Measurements from ENCODE around the gene REELD1. TPM values are rescaled to one million over a fixed set of nuclear protein-coding genes. Genes with fewer than 3 reads are reported as not detected.

The REELD1 gene
- polyA plus RNA-seq, 3 donors from 2014 or later, result not detected

DNA sequence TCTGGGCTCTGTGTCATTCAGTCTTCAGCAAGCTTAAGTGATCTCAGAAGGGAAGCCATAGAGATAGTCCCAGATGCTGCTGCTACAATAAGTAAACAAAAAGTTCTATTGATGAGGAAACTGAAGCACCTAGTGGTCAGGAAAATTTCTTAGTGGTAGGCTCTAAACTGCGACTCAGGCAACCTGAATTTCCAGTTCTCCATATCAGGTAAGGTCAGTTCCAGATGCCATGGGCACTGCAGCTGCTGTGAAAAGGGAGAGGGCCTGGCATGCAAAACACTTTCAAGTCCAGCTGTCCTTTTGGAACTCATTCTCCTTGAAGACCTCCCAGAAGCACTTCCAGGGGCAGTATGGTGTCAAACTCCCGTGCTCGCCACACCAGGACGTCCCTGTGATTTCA, 46.2 kb downstream of the REELD1 start:
- H3K4me1 Mint-ChIP-seq, result no peaks in the 10 kb centered on the region
- no peaks in the 10 kb centered on the region for H3K9me3 Mint-ChIP-seq
- H3K27ac Mint-ChIP-seq, result no peak overlapping the region
- no peak overlapping the region for H3K4me3 Mint-ChIP-seq
- peaks cover 0 to 3% (median 0%) of the 10 kb centered on the region in 3 donors for H3K27me3 Mint-ChIP-seq (ENCODE audit: low read depth in 3 of 3)
- DNase-seq, result no peak
- H3K36me3 Mint-ChIP-seq, result peaks cover 5 to 29% (median 28%) of the 10 kb centered on the region in 3 donors

DNA sequence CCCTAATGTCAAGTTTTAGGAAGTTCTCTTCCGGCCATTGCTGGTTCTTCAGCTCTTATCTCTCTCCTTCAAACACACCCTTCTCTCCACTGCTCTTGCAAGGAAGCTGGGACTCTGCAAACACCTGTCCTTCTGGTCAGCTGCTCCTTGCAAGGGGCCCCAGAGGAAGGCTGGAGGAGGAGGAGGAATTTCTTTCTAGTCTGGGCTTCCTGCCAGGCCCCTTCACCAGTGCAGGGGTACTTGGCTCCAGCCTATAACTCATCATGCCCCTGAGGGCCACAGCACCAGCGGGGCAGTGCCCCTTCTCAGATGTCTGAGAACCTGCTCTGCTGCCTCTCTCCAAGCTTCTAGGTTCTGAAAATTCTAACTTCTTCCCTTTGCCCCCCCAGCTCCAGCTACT, 46.7 kb downstream of the REELD1 start:
- Mint-ChIP-seq H3K4me1 (no peaks in the 10 kb centered on the region), H3K27me3 (ENCODE audit: low read depth in 3 of 3) (peaks cover 0 to 3% (median 0%) of the 10 kb centered on the region in 3 donors), H3K27ac (no peak overlapping the region), H3K36me3 (peaks cover 6 to 28% (median 24%) of the 10 kb centered on the region in 3 donors), H3K4me3 (no peak overlapping the region), H3K9me3 (no peaks in the 10 kb centered on the region)
- no peak for DNase-seq

DNA sequence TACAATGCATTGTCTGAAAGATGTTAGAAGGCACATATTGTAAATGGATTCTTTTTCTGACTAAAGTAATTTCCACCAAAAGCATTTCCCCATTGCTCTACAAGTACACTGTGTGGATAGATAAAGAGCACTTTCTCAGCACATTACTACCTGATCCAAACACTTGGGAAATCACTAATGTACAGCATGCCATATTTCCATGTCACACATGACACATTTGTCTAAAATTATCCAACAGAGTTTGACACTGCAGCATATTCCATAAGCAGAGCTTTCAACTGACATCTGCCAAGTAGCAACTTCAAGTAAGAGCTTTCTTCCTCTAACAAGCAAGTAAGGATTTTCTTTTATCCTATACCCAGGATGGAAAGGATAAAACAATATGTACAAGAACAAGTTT, 49.5 kb downstream of the REELD1 start:
- peaks cover 5 to 24% (median 16%) of the 10 kb centered on the region in 3 donors for H3K36me3 Mint-ChIP-seq
- no peaks in the 10 kb centered on the region for H3K4me1 Mint-ChIP-seq
- no peaks in the 10 kb centered on the region for H3K9me3 Mint-ChIP-seq
- H3K4me3 Mint-ChIP-seq, result no peak overlapping the region
- no peak for DNase-seq
- peaks cover 0 to 3% (median 0%) of the 10 kb centered on the region in 3 donors for H3K27me3 Mint-ChIP-seq (ENCODE audit: low read depth in 3 of 3)
- H3K27ac Mint-ChIP-seq, result no peak overlapping the region

DNA sequence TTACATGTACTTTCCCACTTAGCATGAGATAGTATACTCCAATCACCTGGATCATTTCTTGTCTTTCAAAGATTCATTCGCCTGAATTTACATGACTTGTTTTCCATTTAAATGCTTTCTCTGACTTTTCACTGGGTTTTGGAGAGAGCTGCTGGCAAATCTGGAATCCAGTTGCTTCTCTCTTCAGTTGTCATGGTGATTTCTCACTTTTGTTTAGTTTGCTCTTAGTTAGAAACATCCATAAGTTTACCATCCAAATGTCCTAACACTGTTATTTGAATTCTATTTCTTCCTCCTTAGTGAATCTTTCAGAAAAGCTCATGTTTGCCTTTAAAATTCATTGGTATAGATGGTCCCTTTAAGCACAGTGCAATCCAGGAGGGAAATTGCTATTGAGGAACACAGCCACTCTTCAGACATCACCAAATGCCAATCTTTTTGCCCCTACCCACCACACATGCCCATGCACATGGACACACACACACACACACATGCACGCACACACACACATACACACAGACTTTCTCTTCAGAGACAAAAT, 51.7 kb downstream of the REELD1 start:
- no peak for DNase-seq
- Mint-ChIP-seq H3K27ac (no peak overlapping the region), H3K36me3 (peaks cover 8 to 27% (median 20%) of the 10 kb centered on the region in 3 donors), H3K4me3 (no peak overlapping the region), H3K27me3 (ENCODE audit: low read depth in 3 of 3) (peaks cover 0 to 3% (median 0%) of the 10 kb centered on the region in 3 donors), H3K9me3 (no peaks in the 10 kb centered on the region), H3K4me1 (no peaks in the 10 kb centered on the region)

DNA sequence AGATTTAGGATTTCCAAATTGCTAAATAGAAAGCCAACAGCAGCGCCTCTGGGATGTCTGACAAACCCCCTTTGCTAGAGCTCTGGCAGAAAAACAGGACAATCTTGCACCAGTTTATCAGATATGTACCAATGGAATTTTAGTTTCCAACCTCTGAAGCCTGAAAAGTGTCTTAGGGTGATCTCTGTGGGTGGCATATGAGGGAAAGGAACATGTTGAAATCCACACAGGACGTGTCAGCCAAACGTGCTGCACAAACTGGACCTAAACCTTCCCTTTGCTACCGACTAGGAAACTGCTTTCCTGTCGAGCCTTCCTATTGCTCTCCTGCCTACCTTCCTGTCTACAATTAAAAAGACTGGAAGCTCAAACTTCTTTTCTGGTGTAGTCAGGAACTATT, 53.5 kb downstream of the REELD1 start:
- Mint-ChIP-seq H3K27me3 (ENCODE audit: low read depth in 3 of 3) (peaks cover 0 to 2% (median 0%) of the 10 kb centered on the region in 3 donors), H3K4me3 (no peak overlapping the region), H3K4me1 (no peaks in the 10 kb centered on the region), H3K27ac (no peak overlapping the region), H3K36me3 (peaks cover 8 to 18% (median 15%) of the 10 kb centered on the region in 3 donors), H3K9me3 (no peaks in the 10 kb centered on the region)
- no peak for DNase-seq

DNA sequence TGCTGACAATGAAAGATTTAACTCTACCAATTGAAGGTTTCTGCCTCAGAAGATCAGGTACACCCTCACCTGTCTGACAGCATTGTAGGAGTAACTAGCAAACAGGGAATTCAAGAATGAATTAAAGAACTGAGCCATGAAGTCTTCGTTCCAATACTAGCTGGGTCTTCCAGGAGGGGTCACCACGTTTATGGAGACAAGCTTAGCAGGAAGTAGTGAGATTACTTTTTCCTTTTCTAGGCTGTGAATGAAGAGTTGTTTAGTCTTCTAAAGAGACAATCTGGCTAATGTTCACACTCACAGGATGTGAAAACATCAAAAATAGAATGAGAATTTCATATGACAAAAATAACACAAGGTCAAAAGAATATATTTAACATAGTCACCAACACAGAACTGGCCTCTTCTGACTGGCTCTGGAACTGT, 54.9 kb downstream of the REELD1 start:
- Mint-ChIP-seq H3K27ac (no peak overlapping the region), H3K27me3 (ENCODE audit: low read depth in 3 of 3) (no peaks in the 10 kb centered on the region), H3K4me1 (no peaks in the 10 kb centered on the region), H3K4me3 (no peak overlapping the region), H3K9me3 (no peaks in the 10 kb centered on the region), H3K36me3 (peaks cover 8 to 14% (median 10%) of the 10 kb centered on the region in 3 donors)
- no peak for DNase-seq

DNA sequence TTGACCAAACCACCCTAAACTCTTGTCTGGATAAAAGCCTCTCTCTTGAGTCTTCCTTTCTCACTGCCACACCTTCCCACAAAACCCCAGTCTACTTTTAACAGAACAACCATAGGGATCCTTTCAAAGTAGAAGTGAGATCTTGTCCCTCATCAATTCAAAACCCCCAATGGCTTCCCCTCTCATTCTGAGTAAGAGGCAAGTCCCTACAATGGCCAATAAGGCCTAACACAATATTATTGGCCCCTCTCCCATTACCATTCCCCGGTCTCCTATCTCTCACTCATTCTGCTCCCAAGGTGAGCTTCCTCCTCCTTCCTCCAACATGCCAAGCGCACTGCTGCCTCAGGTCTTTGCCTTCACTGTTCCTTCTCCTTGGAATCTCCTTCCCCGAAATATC, 57.1 kb downstream of the REELD1 start:
- no peaks in the 10 kb centered on the region for H3K4me1 Mint-ChIP-seq
- peaks cover 5 to 12% (median 10%) of the 10 kb centered on the region in 3 donors for H3K36me3 Mint-ChIP-seq
- H3K9me3 Mint-ChIP-seq, result no peaks in the 10 kb centered on the region
- DNase-seq, result no peak
- no peak overlapping the region for H3K4me3 Mint-ChIP-seq
- H3K27ac Mint-ChIP-seq, result no peak overlapping the region
- no peaks in the 10 kb centered on the region for H3K27me3 Mint-ChIP-seq (ENCODE audit: low read depth in 3 of 3)

DNA sequence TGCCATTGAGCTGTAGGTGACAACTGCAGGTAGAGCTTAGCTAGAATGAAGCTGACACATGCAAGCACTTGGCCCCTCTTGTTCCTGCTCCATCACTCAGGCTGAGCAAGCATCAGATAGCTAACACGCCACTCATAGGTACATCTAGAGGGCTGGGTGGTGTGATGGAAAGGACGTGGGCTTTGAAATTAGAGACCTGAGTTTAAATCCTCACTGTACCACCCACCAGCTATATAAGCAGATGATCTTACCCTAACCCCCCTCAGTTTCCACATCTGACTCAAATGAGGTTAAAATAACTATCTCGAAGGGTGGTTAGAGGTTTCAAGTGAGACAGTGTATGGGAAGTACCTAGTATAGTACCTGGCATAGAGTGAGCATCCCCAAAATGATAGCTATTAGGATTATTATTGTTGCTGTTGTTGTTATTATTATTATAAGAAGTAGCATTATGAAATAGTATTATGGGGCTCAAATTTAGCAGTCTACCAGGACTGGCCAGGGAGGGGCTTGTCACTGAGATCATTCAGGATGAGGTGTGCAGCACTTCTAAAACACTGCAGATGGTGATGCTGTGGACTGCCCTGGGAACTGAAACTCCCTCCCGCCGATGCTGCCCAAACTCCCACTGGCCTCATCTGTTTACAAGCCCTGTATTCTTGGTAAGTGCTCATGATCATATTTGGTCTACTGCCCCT, 59.0 kb downstream of the REELD1 start:
- Mint-ChIP-seq H3K27ac (no peak overlapping the region), H3K4me3 (no peak overlapping the region)

DNA sequence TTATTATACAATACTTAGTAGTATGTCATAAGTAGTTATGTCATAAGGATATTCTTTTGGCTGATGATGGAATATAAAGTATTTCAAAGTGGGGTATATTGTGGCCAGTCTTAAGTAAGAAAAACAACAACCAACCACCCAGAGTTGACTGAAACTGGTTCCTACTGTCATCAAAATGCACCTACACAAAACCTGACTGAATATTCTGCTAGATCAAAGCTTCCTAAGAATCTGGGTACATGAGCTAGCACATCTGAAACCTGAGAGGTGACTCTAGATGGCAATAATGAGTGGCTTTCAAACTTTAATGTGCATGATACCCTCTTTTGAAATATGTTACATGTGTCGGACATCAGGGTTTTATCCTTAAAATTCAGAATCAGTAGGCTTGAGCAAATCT, 60.4 kb downstream of the REELD1 start:
- no peaks in the 10 kb centered on the region for H3K27me3 Mint-ChIP-seq (ENCODE audit: low read depth in 3 of 3)

More for the DNA sequence above, 59.0 kb downstream of the REELD1 start:
- H3K4me1 Mint-ChIP-seq, result no peaks in the 10 kb centered on the region
- no peaks in the 10 kb centered on the region for H3K9me3 Mint-ChIP-seq
- H3K36me3 Mint-ChIP-seq, result peaks cover 5 to 12% (median 10%) of the 10 kb centered on the region in 3 donors
- DNase-seq, result no peak
- no peaks in the 10 kb centered on the region for H3K27me3 Mint-ChIP-seq (ENCODE audit: low read depth in 3 of 3)

DNA sequence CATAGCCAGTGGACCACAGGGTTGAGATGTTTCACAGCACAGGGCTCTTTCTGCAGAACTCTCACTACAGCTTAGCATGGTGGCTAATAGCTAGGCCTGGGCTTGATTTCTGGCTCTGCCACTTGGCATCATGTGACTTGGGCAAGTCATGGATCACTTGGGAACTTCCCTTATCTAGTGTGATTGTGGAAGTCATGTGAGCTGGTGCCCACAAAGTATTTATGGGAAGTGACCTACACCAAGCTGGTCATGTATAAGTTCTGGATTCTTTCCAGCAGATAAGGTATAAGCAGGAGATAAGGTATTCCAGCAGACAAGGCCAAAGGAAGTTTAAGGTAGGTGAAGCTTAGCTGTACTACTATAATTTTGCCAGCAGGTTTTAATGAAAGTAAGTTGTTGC, 61.0 kb downstream of the REELD1 start:
- Mint-ChIP-seq H3K27me3 (ENCODE audit: low read depth in 3 of 3) (no peaks in the 10 kb centered on the region), H3K9me3 (no peaks in the 10 kb centered on the region), H3K4me3 (no peak overlapping the region), H3K27ac (no peak overlapping the region), H3K4me1 (no peaks in the 10 kb centered on the region), H3K36me3 (peaks cover 0 to 13% (median 7%) of the 10 kb centered on the region in 3 donors)
- no peak for DNase-seq

More for the DNA sequence above, 60.4 kb downstream of the REELD1 start:
- no peak overlapping the region for H3K4me3 Mint-ChIP-seq
- no peak for DNase-seq
- no peaks in the 10 kb centered on the region for H3K4me1 Mint-ChIP-seq
- peaks cover 0 to 12% (median 10%) of the 10 kb centered on the region in 3 donors for H3K36me3 Mint-ChIP-seq
- no peak overlapping the region for H3K27ac Mint-ChIP-seq
- H3K9me3 Mint-ChIP-seq, result no peaks in the 10 kb centered on the region

DNA sequence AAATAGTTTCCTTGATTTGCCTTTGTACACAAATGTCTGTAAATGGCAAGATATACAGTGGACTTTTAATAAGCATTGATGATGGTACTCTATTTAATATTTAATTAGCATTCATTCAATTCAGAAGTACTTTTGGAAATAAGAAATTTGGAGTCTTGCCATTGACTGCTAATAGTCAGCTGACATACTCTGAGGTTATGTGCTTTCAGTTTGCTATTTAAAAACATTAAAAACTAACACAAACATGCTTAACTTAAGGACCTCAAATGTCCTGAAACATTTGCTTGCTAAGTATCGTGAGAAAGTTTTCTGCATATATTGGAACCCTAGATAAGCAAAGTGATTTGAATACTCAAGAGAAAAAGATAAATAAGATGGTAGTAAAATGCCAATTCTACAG, 64.6 kb downstream of the REELD1 start:
- H3K4me1 Mint-ChIP-seq, result no peaks in the 10 kb centered on the region
- no peaks in the 10 kb centered on the region for H3K9me3 Mint-ChIP-seq
- DNase-seq, result no peak
- H3K36me3 Mint-ChIP-seq, result peaks cover 0 to 19% (median 0%) of the 10 kb centered on the region in 3 donors
- H3K4me3 Mint-ChIP-seq, result no peak overlapping the region
- no peak overlapping the region for H3K27ac Mint-ChIP-seq
- peaks cover 0 to 2% (median 0%) of the 10 kb centered on the region in 3 donors for H3K27me3 Mint-ChIP-seq (ENCODE audit: low read depth in 3 of 3)

Other genes starting within 250 kb of the REELD1 start
- gene LSM6, start 38.8 kb upstream of the REELD1 start, polyA plus RNA-seq, result 10 to 100 TPM; 39.8 to 49.4 (median 49.3) TPM